ENCODE results near the gene ZNF444. TPM values are rescaled to one million over a fixed set of nuclear protein-coding genes. Genes with fewer than 3 reads are reported as not detected.

Gene ZNF444
- polyA plus RNA-seq, 1 donor = 24.5 TPM

DNA sequence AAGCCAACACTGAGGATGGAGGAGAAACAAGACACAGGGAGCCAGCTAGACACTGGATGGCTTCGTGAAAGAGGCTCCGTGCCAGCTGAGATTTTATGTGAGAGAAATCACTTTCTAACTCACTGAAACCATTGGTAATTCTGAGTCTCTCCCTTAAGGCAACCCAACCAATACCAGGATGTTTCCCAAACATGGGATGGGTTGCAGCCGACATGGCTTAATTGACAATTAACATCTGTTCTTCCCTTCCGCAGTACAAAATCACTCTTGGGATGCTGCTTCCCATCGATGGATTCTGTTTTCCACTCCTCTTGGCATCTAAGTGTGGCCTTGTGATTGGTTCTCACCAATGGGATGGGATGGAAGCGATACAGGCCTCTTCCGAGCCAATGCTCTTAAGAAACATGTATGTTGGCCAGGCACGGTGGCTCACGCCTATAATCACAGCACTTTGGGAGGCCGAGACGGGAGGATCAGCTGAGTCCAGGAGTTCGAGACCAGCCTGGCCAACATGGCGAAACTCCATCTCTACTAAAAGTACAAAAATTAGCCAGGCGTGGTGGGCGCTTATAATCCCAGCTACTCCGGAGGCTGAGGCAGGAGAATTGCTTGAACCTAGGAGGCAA is 17.7 kb upstream of the ZNF444 start:
- no peak for DNase-seq

DNA sequence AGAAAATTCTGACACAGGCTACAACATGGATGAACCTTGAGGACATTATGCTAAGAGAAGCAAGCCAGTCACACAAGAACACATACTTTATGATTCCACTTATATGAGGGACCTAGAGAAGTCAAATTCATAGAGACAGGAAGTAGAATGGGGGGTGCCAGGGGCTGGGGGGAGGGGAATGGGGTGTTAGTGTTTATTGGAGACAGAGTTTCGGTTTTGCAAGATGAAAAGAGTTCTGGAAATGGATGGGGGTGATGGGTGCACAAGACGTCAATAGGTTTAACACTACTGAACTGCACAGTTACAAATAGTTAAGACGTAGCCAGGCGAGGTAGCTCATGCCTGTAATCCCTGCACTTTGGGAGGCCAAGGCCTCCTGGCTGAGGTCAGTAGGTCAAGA is 16.5 kb upstream of the ZNF444 start:
- DNase-seq = no peak

DNA sequence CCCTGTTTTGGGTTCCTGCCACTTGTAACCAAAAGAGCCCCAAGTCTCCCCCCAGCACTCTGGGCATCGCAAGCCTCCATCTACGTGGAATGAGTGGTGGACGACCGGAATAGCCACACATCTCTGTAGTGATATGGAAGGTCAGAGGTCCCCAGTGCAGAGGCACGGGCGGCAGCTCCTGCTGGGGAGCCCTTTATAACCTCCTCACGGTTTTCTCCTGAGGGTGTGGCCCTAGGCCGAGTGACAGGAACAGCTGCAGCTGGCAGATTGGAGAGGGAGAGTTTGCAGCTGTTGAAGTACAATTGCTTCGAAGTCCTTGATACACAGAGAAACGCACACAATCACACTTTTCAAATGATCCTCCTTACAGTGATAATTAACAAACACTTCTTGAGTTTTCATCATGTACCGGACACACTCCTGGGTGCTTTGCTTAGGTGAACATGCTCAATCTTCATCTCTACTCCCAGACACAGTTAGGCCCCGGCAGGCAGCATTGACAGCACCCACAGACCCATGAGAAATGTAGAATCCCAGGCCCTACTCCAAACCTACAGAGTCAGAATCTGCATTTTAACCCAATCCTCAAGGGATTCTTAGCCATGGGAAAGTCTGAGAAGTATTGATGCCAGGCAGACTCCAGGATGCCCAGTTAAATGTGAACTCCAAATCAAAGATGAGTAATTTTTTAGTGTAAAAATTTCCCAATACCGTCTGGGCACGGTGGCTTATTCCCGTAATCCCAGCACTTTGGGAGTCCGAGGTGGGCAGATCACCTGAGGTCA is 15.1 kb upstream of the ZNF444 start:
- peak; percentile 66 for DNase-seq

DNA sequence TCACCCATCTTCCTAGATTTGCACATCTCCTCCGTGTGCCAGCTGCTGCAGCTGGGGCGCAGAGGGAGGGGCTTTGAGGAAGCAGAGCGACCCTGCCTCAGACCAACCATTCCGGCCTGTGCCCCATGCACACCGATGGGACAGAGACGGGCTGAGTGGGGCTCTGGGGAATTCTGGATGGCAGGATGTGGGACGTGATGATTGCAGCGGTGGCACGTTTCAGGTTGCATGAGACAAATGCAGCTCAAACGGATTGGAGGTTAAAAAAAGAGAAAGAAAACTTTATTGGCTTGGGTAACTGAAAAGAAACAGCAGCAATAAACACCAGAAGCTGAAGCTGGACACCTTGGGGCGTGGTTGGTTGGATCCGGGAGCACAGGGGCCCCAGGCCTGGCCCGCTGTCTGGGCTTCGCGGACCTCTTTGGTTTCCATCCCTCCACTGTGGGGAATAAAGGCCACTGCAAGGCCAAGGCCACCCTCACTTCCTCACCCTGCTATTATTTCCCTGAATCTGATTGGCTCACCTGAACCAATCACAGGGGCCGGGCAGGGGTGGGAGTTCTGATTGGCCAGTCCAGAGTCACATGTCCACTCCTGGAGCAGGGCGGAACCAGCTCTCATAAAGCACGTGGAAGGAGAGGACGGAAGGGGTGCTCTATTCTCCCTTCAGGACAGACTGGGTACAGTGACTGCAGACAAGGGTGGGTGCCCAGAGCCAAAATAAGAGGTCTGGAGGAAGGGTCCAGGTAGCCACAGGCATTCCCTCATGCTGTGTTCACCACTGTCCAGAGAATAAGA is 13.9 kb upstream of the ZNF444 start:
- DNase-seq = no peak

DNA sequence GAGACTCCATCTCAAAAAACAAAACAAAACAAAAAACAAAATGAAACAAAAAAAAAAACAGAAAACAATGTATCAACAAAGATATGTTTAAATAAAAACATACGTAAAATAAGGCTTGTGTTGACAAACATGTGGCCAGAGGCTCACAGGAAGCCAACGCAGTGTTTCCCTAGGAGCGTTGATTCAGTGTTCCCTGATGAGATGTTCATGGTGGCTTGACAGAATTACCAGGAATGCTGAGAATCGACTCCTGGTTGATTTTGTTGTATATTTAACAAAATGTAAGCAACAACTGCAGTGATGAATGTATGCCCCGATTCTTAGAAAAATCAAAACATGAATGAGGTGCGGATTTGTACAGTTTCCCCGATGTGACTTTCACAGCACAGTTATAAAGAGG is 11.1 kb upstream of the ZNF444 start:
- DNase-seq = no peak

DNA sequence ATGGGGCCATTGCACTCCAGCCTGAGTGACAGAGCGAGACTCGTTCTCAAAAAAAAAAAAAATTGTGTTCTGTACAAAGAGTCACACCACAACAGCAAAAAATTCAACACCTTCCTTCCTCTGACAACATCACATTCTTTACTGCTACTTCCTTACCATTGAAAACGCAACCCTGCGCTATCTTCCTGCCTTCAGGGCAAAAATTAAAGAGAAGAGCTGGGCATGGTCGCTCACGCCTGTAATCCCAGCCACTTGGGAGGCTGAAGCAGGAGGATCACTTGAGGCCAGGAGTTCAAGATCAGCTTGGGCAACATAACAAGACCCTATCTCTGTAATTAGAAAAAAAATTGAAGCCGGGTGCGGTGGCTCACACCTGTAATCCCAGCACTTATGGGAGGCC is 9.4 kb upstream of the ZNF444 start:
- no peak for DNase-seq

DNA sequence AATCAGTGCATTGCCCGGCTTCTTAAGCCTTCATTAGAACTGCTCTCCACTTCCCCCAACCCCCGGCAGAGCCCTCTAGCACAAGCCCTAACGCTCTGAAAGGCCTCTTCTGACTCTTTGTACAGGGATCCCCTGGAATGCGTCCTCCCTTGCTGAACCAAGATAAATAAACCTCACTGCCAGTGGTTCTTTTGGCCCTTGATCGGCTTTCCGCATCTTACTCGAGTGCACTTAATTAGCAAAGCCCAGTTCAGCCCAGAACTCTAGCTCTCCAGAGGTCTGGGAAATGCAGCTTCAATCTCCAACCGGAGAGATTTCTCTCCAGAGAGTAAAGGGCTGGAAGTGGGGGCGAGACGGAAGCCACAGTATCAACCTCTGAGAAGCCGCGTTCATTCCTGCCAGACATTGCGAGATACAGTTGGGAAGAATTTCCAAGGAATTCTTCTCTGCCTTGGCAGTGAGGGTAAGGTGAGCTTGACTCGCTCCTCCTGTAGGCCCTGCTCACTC is 8.7 kb upstream of the ZNF444 start:
- no peak for DNase-seq

DNA sequence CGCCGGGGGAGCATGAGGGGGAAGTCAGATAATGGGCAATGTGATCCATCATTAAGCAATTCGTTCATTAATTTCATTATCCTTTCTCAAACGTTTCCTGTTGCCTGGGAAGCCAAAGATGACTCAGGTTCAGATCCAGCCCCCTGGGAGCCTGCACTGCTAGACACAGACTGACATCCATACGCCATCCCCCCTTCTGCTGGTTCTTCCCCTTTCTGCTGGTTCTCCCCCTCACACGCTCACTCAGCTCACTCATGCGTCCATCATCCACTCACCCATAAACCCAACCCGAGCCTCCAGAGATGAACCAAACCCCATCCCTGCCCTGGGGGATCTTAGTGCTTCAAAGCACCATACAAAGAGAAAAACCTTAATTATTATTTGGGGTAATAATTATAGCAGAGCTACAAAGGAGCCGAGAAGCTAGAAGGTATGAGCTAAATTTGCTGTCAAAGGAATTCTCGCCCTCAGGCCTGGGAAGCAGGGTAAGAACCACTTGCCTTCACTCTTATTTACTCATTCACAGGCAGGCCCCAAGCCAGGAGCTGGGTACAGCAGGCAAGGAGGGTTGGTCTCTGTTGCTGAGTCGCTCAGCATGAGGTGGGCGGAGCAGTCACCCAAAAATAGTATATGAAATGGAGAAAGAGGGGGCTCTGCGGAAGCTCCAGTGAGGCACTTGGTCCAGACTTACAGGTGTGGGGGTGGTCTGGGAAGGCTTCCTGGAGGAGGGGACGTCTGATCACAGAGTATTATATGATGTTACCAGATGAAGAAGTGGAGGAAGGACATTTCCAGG is 7.0 kb upstream of the ZNF444 start:
- DNase-seq = no peak

DNA sequence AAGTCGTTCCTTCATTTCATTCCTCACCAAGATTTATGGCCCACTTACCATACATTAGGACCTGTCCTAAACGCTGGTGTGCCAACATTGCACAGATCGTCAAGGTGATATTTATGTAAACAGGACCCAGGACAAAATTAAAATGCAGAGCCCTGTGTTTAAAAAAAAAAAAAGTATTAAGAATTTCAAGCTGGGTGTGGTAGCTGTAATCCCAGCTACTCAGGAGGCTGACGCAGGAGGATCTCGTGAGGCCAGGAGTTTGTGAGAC is 6.5 kb upstream of the ZNF444 start:
- DNase-seq = no peak

DNA sequence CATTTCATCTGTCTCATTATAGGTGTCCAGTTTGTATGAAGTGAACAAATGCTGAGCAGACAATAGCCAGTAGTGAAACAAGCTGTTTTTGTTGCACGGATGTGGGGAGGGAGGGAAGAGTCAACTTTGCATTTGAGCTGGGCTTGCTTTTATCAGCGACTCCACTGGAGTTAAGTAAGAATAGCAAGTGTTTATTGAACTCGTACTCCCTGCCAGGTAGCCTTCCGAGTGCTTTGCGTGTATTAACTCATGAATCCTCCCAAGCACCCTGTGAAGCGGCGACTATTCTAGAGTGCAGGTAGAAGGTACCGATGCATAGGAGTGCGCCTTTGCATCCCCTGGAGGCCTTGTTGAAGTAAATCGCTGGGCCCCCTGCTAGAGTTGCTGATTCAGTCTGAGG is 4.7 kb upstream of the ZNF444 start:
- DNase-seq = no peak

DNA sequence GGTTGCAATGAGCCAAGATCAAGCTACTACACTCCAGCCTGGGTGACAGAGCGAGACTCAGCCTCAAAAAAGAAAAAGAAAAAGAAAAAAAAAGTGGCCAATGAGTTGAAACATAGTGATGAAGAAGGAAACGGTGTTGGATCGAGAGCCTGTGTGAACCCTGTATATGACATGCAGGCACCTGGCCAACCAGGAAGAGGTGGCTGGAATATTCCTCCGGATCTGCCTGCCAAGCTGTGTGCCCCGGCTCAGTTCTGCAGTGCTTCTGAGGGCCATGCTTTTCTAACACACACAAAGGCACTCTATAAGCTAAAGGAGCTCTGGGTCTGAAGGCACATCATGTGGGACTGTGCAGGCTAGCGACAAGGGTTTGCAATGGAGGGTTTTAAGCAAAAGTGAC is 3.7 kb upstream of the ZNF444 start:
- DNase-seq = no peak

DNA sequence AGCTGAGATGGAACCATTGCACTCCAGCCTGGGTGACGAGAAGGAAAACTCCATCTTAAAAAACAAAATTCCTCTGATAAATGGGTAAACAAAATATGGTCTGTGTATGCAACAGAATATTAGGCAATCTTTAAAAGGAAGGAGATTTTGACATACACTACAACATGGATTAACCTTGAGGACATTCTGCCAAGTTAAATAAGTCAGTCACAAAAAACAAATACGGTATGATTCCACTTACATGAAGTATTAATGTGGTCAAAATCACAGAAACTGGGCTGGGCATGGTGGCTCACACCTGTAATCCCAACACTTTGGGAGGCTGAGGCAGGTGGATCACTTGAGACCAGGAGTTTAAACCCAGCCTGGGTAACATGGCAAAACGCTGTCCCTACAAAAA is 3.0 kb upstream of the ZNF444 start:
- DNase-seq = no peak

DNA sequence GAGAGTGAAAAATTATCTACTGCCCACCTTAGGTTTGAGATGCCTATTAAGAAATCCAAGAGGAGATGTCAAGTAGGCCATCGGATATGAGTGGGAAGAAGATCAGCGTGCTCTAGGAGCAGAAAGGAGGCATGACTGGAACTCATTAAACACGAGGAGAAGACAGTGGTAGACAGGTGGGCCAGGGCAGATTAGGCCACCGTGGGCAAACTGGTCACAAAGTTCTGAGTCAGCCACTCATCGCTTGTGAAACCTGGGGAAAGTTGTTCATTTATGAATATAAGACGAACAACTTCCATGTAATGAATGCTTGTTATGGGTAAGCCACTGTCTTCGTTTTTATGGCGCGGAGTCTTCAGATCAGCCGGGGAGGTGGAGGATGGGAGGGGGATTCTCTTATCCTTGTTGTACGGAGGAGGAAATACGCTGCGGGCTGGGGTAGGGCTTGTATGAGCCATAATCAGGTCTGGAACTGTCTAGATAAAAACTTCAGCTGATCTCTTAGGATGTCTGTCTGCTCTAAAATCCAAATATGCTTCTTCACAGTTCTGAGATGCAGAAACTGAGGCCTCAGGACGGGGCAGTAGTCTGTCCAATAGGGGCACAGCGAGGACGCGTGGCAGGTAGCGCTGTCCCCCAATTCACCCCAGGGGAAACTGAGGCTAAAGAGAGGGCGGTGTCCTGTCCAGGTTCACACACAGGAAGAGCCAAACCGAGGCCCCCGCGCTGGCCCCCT is 1.1 kb upstream of the ZNF444 start:
- DNase-seq = no peak

DNA sequence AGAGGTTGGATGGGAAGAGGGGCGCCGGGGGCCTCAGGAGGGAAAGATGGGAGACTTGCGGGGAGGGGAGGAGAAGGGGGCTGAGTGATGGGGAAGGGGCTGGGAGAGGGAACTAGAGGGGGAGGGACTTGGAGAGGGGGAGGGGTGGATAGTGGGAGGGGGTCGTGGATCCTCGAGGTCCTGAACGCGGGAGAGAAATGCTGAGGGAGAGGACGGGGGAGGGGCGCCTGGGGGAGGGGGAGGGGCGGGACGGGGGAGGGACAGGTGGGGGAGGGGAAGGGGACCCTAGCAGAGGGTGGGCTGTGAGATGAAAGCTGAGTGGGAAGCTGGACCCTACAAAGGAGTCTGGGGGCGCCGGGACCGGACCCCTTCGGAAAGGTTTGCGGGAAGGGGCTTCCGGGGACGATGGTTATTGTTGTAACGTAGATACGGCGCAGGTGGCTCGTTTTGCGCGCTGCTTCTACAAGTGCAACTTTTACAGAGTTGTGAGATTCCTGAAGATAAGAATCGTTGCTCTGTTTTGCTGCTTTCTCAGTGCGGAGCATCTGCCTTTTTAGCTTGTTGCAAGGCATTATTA is 418 bp downstream of the ZNF444 start:
- DNase-seq = no peak

DNA sequence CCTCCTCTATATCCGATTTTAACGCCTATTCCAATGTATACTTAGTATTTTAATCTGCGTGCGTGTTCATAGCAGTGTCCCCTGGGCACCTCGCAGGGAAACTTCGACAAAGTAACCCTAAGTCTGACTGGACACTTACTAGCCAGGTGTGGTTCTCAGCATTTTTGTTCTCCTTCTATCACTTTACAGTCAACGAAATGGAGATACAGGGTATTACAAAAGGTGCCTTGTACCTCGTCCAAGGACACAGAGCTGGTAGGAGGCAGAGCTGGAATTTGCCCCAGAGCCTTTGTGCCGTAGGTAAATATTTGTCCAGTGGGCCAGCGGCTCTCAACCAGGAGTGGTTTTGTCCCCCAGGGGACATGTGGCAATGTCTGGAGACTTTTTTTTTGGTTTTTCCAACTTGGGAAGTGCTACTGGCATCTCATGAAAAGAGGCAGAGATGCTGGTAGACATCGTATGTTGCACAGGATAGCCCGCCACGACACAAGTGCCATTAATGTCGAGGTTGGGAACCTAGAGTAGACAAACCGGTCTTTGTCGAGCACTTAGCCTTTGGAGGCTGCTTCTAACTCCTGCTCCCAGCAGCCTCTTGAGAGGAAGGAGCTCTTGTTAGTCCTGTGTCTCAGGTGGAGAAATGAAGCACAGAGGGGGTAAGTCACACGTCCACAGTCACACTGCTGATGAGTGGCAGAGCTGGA is 1.1 kb downstream of the ZNF444 start:
- DNase-seq = no peak

DNA sequence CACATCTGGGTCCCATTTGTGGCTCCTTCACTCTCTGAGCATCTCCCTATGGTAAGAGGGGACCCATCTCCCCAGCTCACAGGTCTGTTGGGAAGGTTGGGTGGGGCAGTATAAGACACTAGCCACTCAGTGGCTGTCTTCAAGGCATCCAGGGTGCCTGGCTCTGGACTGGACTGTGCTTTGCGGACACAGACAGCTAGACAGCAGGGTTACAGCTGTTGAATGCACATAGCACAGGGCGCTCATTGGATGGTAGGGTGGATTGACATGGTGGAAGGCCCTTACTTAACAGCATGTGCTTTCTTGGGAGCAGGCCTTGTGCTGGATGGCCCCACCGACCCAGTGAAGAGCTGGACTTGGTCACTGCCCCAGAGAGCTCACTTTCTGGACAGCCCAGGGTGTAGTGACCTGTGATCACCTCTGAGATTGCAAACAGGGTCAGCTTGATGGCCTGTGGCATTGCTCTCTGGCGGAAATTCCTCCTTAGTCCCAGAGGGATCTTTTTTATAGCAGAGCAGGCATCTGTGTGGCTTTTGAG is 1.9 kb downstream of the ZNF444 start:
- DNase-seq = no peak

DNA sequence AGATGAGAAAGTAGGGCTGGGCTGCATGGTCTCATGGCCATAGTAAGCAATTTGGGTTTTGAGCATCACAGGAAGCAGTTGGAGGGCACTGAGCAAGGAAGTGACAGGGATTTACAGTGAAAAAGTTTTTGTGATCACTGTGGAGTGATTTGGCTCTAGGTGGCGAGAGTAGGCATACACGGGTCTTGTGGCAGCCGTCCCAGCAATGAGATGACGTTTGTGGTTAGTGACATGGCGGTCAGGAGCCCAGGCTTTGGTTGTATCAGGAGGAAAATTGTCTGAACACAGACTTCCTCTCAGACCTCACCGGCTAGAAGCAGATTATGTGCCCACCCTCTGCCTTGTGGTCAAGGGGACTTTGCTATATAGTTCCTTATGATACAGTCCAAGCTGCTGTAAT is 3.3 kb downstream of the ZNF444 start:
- no peak for DNase-seq

DNA sequence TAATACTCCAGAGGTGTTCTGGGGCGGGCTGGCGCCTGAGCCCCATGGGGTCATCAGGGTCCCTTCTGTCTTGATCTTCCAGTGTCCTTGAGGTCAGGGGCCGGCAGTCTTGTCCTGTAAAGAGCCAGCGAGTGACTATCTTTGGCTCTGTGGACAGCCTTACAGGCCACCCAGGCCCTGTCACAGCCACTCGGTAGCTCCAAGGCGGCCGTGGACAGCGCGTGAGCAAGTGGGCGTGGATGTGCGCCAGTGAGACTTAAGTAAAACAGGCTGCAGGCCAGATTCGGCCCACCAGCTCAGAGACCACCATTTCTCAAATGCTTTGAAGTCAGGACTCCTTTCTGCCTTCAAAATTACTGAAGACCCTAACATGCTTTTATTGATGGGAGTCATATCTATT is 3.7 kb downstream of the ZNF444 start:
- no peak for DNase-seq

DNA sequence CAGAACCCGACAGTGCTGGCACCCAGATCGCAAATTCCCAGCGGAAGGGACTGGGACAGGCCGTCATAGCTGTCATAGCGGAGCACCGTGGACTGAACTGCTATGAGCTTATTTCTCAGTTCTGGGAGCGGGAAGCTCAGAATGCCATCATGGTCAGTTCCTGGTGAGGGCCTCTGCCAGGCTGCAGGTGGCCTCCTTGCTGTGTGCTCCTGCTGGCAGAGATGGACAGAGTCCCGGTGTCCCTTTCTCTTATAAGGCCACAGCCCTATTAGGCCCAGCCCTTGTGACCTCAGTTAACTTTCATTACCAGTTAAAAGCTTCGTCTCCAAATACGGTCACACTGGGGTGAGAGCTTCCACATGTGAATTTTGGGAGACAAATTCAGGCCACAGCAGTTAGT is 4.6 kb downstream of the ZNF444 start:
- DNase-seq = no peak

DNA sequence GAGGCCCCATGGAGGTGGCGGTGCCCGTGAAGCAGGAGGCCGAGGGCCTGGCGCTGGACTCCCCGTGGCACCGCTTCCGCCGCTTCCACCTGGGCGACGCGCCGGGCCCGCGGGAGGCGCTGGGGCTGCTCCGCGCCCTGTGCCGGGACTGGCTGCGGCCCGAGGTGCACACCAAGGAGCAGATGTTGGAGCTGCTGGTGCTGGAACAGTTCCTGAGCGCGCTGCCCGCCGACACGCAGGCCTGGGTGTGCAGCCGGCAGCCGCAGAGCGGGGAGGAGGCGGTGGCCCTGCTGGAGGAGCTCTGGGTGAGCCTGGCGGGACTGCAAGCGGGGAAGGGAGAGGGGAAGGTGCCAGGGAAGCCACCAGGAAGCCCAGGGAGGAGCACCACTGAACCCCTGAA is 5.8 kb downstream of the ZNF444 start:
- DNase-seq = no peak

DNA sequence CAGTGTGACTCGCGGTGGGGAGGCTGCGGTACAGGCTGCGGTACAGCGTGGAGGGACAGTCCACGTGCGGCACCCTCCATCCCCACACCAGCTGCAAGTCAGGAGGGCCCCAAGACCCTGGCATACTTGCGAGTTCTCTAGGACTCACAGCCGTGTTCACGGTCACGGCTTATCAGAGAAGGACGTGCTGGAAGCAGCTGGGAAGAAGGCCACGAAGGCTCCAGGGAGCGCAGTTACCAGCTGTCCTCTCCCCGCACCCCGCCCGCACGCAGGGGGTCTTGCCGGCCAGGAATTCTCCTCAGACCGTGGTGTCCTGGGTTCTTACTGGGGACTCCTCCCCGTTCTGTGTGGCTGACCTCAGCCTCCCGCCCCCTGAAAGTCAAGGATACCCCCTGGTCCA is 6.2 kb downstream of the ZNF444 start:
- DNase-seq = no peak

Measured in hindlimb muscle (tissue), 1 donor.